Stimulated activated CD4-positive, alpha-beta T cell treated with anti-CD3 and anti-CD28 coated beads, Interleukin-2, amount 100 ng/mL, for 24 hours (primary cell): ENCODE data around the gene SPTB.

Experiments
- DNase-seq, 2 donors: peaks; one replicate each; pipeline ENCODE4 v3.0.0-alpha.2; 2020

Gene SPTB

DNA sequence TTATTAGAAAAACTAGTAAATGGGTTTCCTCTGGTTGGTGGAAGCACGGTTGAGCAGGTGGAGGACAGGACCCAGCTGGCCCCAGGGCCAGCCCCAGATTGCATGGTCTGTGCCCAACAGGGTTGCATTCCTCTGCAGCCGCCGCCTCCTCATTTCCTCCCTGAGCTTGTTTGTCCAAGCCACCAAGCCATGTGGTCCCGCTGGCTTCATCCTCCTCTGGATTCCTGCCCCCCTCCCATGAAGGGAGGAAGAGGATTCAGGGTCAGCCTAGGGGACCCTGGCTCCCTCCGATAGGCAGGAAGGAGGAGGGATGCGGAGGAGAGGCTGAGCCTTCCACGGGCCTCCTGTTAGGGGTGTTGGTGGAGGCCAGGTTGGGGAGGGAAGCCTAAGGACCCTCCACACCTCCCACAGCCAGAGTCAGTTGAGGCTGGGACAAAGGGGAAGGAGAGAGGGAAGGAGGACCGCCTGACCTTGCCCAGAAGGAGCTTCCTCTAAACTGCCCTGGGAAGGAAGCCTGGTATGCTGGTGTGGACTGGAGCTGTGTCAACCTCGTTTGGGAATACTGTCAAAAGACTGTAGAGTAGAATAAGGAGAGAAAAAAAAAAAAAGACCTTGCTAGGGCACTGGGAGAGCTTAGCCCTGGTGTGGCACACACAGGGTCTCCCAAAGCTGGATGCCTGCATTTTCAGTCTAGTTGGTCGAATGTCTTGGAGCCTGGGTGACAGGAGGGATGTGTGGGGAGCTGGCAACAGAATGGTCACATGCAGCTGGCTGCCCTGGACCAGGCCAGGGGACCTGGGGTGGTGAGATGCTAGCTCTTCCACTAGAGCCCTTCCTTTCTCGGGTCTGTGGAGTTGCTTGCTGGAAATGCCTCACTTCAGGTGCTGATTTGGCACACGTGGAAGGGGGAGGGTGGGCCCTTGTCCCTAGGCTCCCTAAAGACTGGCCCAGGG lies 133.1 kb downstream of the SPTB start:
- DNase-seq: no peak

DNA sequence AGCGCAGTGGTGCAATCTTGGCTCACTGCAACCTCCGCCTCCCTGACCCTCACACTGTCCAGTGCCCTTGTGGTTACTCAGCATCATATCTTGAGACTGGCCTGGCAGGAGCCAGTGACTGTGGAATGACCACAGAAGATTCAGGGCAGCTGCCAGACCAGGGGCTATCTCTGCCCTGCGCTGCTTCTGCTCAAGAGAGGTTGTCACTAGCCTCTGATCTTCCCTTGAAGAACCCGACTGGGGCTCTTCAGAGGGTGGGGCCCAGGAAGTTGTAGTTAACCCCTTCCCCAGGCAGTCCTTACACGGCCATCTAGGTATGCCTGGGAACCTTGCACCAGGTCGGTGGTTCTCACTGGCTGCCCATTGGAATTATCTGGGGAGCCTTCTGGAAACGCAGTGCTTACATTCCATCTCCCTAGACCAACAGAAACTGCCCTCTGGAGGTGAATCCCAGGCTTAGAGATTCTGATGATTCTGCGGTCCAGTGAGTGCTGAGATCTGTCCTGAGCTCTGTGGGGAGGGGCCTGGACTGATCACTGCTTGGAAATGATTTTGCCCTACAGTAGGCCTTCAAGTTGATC lies 134.1 kb downstream of the SPTB start:
- DNase-seq: no peak

DNA sequence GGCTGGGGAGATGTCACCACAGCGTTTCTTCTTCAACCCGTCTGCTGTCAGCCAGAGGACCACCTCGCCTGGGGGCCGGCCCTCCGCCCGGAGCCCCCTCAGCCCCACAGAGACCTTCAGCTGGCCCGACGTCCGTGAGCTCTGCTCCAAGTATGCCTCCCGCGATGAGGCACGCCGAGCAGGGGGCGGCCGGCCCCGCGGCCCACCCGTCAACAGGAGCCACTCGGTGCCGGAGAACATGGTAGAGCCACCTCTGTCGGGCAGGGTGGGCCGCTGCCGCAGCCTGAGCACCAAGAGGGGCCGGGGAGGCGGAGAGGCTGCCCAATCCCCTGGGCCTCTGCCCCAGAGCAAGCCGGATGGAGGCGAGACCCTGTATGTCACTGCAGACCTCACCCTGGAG lies 136.6 kb downstream of the SPTB start:
- DNase-seq: no peak

DNA sequence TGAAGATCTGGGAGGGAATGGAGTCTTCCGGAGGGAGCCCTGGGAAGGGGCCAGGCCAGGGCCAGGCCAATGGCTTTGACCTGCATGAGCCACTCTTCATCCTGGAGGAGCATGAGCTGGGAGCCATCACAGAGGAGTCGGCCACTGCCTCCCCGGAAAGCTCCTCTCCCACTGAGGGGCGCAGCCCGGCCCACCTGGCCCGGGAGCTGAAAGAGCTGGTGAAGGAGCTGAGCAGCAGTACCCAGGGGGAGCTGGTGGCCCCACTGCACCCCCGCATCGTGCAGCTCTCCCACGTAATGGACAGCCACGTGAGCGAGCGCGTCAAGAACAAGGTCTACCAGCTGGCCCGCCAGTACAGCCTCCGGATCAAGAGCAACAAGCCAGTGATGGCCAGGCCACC lies 137.7 kb downstream of the SPTB start:
- no peak for DNase-seq

DNA sequence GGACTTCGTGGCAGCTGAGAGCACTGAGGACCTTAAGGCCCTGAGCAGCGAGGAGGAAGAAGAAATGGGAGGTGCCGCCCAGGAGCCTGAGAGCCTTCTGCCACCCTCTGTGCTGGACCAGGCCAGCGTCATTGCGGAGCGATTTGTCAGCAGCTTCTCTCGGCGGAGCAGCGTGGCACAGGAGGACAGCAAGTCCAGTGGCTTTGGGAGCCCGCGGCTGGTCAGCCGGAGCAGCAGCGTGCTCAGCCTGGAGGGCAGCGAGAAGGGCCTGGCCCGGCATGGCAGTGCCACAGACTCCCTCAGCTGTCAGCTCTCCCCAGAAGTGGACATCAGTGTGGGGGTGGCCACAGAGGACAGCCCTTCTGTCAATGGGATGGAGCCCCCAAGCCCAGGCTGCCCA lies 138.5 kb downstream of the SPTB start:
- no peak for DNase-seq

DNA sequence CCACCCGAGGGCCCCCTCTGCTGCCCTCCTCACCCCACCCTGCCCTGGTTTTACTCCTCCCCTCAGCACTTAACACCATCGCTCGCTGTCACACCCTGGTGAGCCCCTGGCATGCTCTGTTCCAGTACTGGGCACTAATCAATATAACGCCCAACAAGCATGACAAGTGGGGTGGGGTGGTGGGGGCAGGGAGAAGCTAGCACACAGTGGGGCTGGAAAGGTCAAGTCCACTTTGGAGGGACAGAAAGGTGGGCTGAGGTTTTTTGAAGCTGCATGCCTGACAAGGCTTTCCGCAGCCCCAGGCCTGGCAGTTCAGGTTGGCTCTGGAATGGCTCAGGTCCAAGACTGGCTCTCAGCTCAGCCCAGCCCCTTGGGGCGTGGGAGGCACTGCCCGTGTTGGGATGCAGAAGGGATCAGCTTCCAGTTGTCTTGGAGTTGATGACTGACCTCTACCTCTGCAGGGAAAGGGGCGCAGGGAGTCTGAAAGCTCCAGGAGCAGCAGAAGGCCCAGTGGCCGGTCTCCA lies 141.4 kb downstream of the SPTB start:
- DNase-seq: no peak

DNA sequence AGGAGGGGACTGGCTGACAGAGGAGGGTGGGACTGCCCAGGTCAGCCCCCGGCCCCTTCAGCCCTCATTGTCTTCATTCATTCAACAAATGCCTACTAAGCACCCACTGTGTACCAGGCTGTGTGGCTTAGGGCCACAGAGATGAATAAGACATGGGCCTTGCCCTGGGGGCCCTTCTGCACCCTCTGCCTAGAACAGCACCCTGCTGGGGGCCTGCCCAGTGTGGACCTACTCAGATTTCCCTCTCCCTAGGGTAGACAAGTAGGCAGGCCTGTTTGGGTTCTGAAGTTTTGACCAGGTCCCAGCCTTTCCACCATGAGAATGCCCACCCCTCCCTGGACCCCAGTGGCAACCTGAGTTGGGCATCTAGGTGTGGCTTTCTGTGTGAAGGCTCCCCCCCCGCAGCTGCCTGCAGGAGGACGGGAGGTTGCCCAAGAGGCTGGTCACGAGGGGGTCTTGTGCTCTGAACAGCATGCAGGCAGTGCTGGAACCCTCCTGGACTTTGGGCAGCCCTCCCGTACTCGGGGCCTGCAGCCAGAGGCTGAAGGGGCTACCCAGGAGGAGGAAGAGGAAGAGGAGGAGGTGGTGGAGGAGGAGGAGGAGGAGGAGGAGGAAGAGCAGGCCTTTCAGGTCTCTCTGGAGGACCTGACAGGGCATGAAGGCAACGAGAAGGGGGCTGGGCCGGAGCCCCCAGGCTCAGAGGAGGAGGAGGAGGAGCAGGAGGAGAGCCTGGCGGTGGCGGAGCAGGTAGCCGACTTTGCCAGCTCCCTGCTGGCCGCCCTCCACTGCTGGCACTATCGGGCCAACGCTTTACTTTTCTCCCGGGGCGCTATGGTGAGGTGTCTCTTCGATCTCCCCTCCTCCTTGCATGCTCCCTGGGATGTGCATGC lies 142.1 kb downstream of the SPTB start:
- DNase-seq: no peak

DNA sequence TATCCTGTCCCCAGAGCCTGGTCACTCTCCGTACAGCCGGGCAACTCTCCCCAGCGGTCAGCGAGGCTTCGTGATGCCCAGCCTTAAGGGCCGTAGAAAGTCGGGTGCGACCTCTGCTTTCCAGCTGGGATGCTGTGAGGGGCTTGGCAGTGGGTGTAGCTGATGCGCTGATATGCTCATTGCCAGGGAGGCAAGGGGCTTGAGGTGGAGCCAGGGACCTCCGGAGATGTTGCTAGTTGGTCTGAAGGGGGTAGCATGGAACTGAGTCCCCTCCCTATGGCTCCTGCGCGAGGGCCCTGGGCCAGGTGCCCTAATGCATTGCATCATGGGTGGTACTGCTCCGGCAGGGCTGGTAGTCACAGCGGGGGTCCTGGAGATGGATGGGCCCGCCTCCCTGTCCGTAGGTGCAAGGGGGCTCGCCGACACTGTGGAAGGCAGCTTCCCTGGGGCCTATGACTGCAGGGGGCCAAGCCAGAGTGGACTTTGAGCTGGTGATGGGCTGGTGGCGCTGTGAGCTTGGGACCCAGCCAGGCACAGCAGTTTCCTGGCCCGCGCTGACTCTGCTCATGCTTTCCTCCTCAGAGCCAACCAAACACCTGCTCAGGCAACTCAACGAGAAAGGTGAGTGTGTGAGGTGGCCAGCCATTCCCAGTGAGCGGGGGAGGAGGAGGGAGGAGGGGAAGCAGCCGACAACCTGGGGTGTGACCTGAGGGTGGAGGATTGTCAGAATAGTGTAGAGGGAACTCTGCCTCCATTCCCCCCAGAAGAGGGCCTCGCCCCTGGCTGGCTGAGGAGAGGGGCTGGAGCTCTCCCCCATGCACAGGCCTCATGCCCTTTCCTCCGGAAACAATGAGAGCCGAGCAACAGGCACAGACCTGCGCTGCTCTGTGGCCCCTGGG lies 143.2 kb downstream of the SPTB start:
- no peak for DNase-seq

DNA sequence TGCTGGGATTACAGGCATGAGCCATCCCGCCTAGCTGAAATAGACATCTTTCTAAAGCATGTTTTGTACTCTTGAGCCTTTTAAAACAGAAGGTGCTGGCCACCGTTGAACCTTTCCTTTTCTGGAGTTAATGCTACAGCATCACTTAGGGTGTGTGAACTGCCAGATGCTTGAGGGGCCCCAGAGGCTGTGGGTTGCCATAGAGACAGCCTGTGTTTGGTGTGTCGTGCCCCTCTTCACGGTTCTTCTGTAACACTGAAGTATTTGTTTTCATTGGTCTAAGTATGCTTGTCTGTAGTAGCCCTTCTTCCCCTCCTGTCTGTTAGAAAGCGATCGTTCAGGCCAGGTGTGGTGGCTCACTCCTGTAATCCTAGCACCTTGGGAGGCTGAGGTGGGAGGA lies 144.7 kb downstream of the SPTB start:
- no peak for DNase-seq

DNA sequence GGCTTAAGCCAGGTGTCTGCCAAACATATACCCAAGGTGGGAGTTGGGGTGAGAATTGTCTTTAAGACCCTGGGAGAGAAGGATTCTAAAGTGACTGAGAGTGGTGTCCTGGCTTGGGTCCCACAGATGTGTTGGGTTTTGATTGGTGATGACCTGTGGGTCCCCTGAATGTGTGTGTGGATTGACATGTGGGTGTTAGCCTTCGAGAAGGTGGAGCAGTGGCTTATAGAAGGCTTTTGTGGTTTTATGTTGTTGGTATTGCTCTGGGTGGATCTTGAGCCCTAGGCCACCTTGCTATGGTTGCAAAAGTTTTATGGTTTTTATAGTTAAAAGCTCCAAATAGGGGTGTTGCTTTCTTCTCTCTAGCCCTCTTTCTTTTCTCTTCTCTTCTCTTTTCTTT lies 145.8 kb downstream of the SPTB start:
- DNase-seq: no peak

DNA sequence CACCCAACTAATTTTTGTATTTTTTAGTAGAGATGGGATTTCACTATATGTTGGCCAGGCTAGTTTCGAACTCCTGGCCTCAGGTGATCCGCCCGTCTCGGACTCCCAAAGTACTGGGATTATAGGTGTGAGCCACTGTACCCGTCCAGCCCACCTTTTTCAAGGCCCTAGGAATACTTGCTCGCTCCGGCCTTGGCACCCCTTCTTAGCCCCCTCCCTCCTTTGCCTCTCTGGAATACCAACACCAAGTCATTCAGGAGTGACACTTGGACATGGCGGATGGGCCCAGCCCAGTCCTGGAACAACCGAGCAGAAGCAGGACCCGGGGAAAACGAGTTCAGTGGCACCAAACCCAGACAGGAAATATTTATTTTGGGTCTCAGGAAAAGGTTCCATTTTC lies 146.4 kb downstream of the SPTB start:
- DNase-seq: no peak

DNA sequence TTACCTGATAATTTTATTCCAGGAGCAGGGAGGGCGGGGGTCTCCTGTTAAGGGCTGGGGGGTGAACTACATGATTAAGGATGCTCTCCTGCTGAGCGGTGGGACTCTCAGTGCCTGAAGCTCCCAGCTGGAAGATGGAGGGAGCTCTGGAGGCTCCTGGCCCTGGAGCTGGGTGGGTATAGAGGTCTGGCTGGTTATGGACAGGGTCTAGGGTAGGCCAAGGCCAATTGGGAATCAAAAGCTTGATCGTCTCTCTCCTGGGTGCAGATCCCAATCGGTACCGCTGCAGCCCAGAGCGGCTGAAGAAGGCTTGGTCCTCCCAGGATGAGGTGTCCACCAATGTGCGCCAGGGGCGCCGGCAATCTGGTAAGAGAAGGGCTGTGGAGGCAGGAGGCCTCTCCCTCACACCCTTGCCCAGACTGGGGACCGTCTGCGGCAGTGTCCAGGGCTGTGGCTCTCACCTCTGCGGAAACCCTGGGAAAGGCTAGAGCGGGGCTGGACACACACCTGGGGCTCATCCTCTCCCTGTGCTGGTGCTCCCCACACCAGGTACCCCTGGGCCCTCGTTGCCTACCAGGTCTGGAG lies 147.1 kb downstream of the SPTB start:
- no peak for DNase-seq

DNA sequence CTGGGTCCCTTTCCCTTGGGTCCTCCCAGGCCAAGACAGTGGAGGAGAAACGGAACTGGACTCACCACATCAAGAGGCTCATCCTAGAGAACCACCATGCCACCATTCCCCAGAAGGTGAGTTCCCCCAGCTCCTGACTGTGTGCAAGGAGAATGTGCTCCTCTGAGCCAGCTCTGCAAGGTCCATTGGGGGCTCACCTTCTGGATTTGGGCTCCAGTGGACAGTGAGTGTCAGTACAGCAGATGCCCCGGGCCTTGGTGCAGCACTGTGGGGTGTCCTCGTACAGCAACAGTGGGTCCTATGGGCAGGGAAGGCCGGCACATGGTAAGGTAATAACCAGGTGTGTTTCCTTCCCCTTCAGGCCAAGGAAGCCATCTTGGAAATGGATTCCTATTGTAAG lies 147.6 kb downstream of the SPTB start:
- no peak for DNase-seq

DNA sequence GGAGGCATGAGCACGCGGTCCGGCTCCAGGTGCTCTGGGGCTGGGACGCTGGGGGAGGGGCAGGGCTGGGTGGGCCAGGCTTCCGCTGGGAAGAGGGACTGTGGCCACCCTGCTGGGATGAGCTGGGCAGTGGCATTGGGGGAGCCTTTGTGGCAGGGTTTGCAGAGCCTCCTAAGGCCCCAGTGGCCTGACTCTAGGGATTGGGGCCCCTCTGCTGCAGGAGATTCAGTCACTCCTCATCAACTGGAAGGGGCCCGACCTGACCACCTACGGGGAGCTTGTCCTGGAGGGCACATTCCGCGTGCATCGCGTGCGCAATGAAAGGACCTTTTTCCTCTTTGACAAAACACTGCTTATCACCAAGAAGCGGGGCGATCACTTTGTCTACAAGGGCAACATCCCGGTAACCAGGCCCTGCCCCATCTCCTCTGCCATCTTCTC lies 148.5 kb downstream of the SPTB start:
- DNase-seq: no peak

DNA sequence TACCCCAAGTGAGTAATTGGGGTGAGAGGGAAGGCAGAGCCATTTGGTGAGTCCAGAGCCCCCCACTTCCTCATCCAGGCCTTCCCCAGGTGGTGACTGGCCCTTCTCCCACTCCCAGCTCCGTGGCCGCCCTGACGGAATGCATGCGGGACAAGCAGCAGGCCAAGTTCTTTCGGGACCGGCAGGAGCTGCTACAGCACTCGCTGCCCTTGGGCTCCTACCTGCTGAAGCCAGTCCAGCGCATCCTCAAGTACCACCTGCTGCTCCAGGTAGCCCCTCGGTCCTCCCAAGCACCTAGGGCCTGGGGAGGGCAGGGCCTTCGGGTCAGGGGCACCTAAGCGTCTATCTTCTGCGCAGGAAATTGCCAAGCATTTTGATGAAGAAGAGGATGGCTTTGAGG lies 149.0 kb downstream of the SPTB start:
- DNase-seq: no peak

DNA sequence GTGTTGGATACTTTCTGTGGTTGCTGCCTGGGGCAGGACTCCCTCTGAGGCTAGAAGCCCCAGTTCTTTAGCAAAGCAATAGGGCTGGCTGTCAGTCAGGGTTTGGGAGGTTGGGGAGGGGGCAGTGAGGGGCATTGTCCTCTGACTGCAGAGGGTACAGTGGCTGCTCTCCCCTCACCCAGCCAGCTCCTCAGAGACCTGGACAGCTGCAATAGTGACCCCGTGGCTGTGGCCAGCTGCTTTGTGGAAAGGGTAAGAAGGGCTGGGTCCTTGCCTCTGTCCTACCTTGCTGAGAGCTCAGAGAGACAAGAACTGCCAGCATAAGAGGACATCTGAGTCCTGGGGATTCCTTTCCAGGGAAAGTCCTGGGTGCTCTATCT lies 149.7 kb downstream of the SPTB start:
- DNase-seq: no peak

DNA sequence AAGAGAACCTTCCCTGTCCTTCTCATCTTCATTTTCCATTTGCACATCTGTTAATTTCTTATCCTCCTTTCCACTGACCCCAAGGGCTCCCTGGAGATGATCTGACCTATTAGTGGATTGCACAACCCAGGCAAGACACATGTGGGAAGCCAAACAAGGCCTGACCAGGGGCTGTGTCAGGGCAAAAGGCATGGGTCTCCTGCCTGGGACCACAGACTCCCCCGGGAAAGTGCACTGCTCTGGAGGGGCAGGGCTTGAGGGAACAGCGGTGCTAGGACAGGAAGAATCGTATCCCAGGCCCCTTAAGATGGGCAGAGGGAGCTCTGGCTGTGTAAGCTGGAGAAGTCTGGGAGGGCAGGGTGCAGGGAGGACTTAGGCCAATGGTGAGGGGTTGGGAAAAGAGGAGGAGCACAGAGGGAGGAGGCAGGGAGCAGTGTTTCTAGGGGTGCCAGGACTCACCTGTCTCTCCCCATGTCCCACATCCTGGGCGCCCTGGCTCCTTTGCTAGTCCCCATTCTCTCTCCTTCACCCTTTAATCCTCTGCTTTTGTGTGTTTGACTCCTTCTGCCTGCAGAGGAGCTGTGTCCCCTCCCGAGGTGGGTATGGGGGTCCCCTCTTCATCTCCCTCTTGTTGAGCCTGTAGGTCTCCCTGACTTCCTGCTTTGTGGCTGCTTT lies 150.2 kb downstream of the SPTB start:
- DNase-seq: no peak

DNA sequence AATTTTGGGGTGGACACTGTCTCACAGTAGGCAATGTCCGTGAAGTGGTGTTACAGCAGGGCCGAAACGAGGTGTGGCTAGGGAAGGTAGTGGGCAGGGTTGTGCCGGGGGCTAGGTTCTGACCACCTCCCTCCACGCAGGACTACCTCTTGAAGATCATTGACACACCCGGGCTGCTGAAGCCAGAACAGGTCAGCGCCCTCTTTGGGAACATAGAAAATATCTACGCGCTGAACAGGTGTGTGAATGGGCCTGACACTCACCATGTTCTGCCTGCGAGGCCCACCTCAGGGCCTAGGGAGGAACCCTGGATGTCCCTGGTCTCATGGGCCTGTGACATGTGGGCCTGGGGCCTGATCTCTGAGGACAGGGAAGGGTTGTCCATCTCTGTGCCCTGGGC lies 150.9 kb downstream of the SPTB start:
- DNase-seq: no peak

DNA sequence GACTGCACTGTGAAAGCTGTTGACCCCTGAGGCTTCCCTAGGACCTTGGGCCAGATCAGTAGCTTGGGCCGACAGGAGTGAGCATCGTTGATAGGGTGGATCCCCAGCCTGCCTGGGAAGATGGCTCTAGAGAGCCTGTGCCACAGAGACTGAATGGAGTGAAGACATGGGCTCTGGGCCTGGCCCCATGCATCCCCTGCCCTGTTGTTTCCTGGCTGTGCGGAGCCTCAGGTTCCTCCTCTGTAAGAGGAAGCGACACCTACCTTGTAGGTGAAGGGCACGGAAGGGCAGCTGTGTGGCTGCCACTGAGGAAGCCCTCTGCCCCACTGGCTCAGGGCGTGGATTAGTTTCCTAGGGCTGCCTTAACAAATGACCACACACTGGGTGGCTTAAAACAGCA lies 151.6 kb downstream of the SPTB start:
- no peak for DNase-seq

DNA sequence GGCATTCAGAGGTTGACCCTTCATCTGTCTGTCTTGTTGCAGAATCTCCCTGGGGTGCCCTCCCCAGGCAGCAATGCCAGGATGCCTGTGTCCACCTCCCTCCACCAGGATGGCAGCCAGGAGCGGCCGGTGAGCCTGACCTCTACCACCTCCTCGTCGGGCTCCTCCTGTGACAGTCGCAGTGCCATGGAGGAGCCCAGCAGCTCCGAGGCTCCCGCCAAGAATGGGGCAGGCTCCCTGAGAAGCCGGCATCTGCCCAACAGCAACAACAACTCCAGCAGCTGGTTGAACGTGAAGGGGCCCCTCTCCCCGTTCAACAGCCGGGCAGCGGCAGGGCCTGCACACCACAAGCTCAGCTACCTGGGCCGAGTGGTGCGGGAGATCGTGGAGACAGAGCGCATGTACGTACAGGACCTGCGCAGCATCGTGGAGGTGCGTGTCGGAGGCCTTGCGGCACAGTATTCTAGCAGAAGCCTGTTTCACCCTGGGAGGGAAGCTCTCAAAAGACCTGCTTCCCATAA lies 152.1 kb downstream of the SPTB start:
- no peak for DNase-seq

DNA sequence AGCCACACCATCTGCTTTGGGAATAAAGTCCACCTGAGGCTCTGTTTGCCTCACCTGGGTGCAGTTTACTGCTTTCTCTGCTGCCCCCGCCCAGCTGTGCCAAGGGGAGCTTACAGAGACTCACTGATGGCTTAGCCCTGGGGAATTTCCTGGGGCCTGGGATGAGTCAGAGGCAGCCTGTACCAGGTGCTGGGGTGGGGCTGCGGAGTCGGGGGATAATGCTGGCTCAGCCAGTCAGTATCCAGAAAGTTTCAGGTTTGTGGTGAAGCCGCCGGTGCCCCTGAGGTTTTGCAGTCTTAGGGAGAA lies 153.2 kb downstream of the SPTB start:
- peak; percentile 39 to 61 for DNase-seq
